Measurements from ENCODE around the gene MPHOSPH9.

MPHOSPH9 gene

GRCh38 chr12:123238961-123239360, 6.0 kb upstream of the MPHOSPH9 start:
- H3K9ac ChIP-seq (ENCODE audit: low read length): no peak overlapping the region
- peaks cover 31% of the 10 kb centered on the region for H3K36me3 ChIP-seq (ENCODE audit: control insufficient read depth, insufficient read depth, low read length)
- H3K27me3 ChIP-seq (ENCODE audit: control insufficient read depth, insufficient read depth, low read length): no peaks in the 10 kb centered on the region
- H3K4me3 ChIP-seq (ENCODE audit: low read depth, low read length): no peak overlapping the region
- no peak overlapping the region for H3K27ac ChIP-seq (ENCODE audit: low read depth, low read length)
- peaks cover 2% of the 10 kb centered on the region; the same call in 1 of the 2 replicates for H3K4me1 ChIP-seq (ENCODE audit: control insufficient read depth, insufficient read depth, low read length)
- no peaks in the 10 kb centered on the region for H3K9me3 ChIP-seq (ENCODE audit: control insufficient read depth, insufficient read depth, low read depth, low read length)

GRCh38 chr12:123238330-123238682, 5.4 kb upstream of the MPHOSPH9 start:
- no peak overlapping the region for H3K4me3 ChIP-seq (ENCODE audit: low read depth, low read length)
- no peak overlapping the region for H3K27ac ChIP-seq (ENCODE audit: low read depth, low read length)
- H3K27me3 ChIP-seq (ENCODE audit: control insufficient read depth, insufficient read depth, low read length): no peaks in the 10 kb centered on the region
- peaks cover 31% of the 10 kb centered on the region for H3K36me3 ChIP-seq (ENCODE audit: control insufficient read depth, insufficient read depth, low read length)
- no peak overlapping the region for H3K9ac ChIP-seq (ENCODE audit: low read length)
- no peaks in the 10 kb centered on the region for H3K9me3 ChIP-seq (ENCODE audit: control insufficient read depth, insufficient read depth, low read depth, low read length)
- peaks cover 2% of the 10 kb centered on the region; the same call in 1 of the 2 replicates for H3K4me1 ChIP-seq (ENCODE audit: control insufficient read depth, insufficient read depth, low read length)

- Histone ChIP-seq H3K4me3 (ENCODE audit: low read depth, low read length) (no peak overlapping the region), H3K36me3 (ENCODE audit: control insufficient read depth, insufficient read depth, low read length) (peaks cover 30% of the 10 kb centered on the region), H3K9me3 (ENCODE audit: control insufficient read depth, insufficient read depth, low read depth, low read length) (no peaks in the 10 kb centered on the region), H3K9ac (ENCODE audit: low read length) (no peak overlapping the region), H3K27me3 (ENCODE audit: control insufficient read depth, insufficient read depth, low read length) (no peaks in the 10 kb centered on the region), H3K27ac (ENCODE audit: low read depth, low read length) (no peak overlapping the region), H3K4me1 (ENCODE audit: control insufficient read depth, insufficient read depth, low read length) (peaks cover 2% of the 10 kb centered on the region; the same call in 1 of the 2 replicates)
Observed at GRCh38 chr12:123237646-123238329, 4.8 kb upstream of the MPHOSPH9 start.

GRCh38 chr12:123233505-123234308, 766 bp upstream of the MPHOSPH9 start:
- Histone ChIP-seq H3K4me1 (ENCODE audit: control insufficient read depth, insufficient read depth, low read length) (peaks cover 2% of the 10 kb centered on the region; the same call in 1 of the 2 replicates), H3K27ac (ENCODE audit: low read depth, low read length) (peak overlapping the region; percentile 59; the same call in 1 of the 2 replicates), H3K9me3 (ENCODE audit: control insufficient read depth, insufficient read depth, low read depth, low read length) (no peaks in the 10 kb centered on the region)

GRCh38 chr12:123232472-123232806, 502 bp downstream of the MPHOSPH9 start:
- H3K9ac ChIP-seq (ENCODE audit: low read length): peak overlapping the region; percentile 92
- no peaks in the 10 kb centered on the region for H3K9me3 ChIP-seq (ENCODE audit: control insufficient read depth, insufficient read depth, low read depth, low read length)
- H3K4me1 ChIP-seq (ENCODE audit: control insufficient read depth, insufficient read depth, low read length): peaks cover 2% of the 10 kb centered on the region; the same call in 1 of the 2 replicates
- H3K27ac ChIP-seq (ENCODE audit: low read depth, low read length): peak overlapping the region; percentile 21; the same call in 1 of the 2 replicates
- H3K27me3 ChIP-seq (ENCODE audit: control insufficient read depth, insufficient read depth, low read length): no peaks in the 10 kb centered on the region
- peak overlapping the region; percentile 92 for H3K4me3 ChIP-seq (ENCODE audit: low read depth, low read length)
- peaks cover 14% of the 10 kb centered on the region for H3K36me3 ChIP-seq (ENCODE audit: control insufficient read depth, insufficient read depth, low read length)

More at GRCh38 chr12:123233505-123234308, 766 bp upstream of the MPHOSPH9 start:
- peak overlapping the region; percentile 92 for H3K4me3 ChIP-seq (ENCODE audit: low read depth, low read length)
- no peaks in the 10 kb centered on the region for H3K27me3 ChIP-seq (ENCODE audit: control insufficient read depth, insufficient read depth, low read length)
- peaks cover 13% of the 10 kb centered on the region for H3K36me3 ChIP-seq (ENCODE audit: control insufficient read depth, insufficient read depth, low read length)
- peak overlapping the region; percentile 80 for H3K9ac ChIP-seq (ENCODE audit: low read length)

GRCh38 chr12:123231931-123232330, 1.0 kb downstream of the MPHOSPH9 start:
- Histone ChIP-seq H3K27ac (ENCODE audit: low read depth, low read length) (no peak overlapping the region; the same call in 1 of the 2 replicates), H3K27me3 (ENCODE audit: control insufficient read depth, insufficient read depth, low read length) (no peaks in the 10 kb centered on the region), H3K9ac (ENCODE audit: low read length) (peak overlapping the region; percentile 92), H3K4me3 (ENCODE audit: low read depth, low read length) (peak overlapping the region; percentile 92), H3K36me3 (ENCODE audit: control insufficient read depth, insufficient read depth, low read length) (peaks cover 19% of the 10 kb centered on the region), H3K4me1 (ENCODE audit: control insufficient read depth, insufficient read depth, low read length) (peaks cover 2% of the 10 kb centered on the region; the same call in 1 of the 2 replicates), H3K9me3 (ENCODE audit: control insufficient read depth, insufficient read depth, low read depth, low read length) (no peaks in the 10 kb centered on the region)

GRCh38 chr12:123229051-123229450, 3.9 kb downstream of the MPHOSPH9 start:
- no peak overlapping the region for H3K4me3 ChIP-seq (ENCODE audit: low read depth, low read length)
- H3K36me3 ChIP-seq (ENCODE audit: control insufficient read depth, insufficient read depth, low read length): peaks cover 27% of the 10 kb centered on the region
- H3K27me3 ChIP-seq (ENCODE audit: control insufficient read depth, insufficient read depth, low read length): no peaks in the 10 kb centered on the region
- H3K9me3 ChIP-seq (ENCODE audit: control insufficient read depth, insufficient read depth, low read depth, low read length): no peaks in the 10 kb centered on the region
- H3K27ac ChIP-seq (ENCODE audit: low read depth, low read length): no peak overlapping the region
- H3K4me1 ChIP-seq (ENCODE audit: control insufficient read depth, insufficient read depth, low read length): no peaks in the 10 kb centered on the region; the same call in 1 of the 2 replicates
- H3K9ac ChIP-seq (ENCODE audit: low read length): no peak overlapping the region

- H3K4me1 ChIP-seq (ENCODE audit: control insufficient read depth, insufficient read depth, low read length): no peaks in the 10 kb centered on the region
- no peak overlapping the region for H3K9ac ChIP-seq (ENCODE audit: low read length)
- no peak overlapping the region for H3K27ac ChIP-seq (ENCODE audit: low read depth, low read length)
- no peak overlapping the region for H3K4me3 ChIP-seq (ENCODE audit: low read depth, low read length)
- H3K9me3 ChIP-seq (ENCODE audit: control insufficient read depth, insufficient read depth, low read depth, low read length): no peaks in the 10 kb centered on the region
- H3K27me3 ChIP-seq (ENCODE audit: control insufficient read depth, insufficient read depth, low read length): no peaks in the 10 kb centered on the region
- H3K36me3 ChIP-seq (ENCODE audit: control insufficient read depth, insufficient read depth, low read length): peaks cover 34% of the 10 kb centered on the region
Observed at GRCh38 chr12:123227581-123228258, 5.2 kb downstream of the MPHOSPH9 start.

GRCh38 chr12:123225443-123225842, 7.5 kb downstream of the MPHOSPH9 start:
- no peak overlapping the region for H3K27ac ChIP-seq (ENCODE audit: low read depth, low read length)
- H3K9me3 ChIP-seq (ENCODE audit: control insufficient read depth, insufficient read depth, low read depth, low read length): no peaks in the 10 kb centered on the region
- no peak overlapping the region for H3K9ac ChIP-seq (ENCODE audit: low read length)
- H3K4me1 ChIP-seq (ENCODE audit: control insufficient read depth, insufficient read depth, low read length): no peaks in the 10 kb centered on the region
- no peaks in the 10 kb centered on the region for H3K27me3 ChIP-seq (ENCODE audit: control insufficient read depth, insufficient read depth, low read length)
- H3K4me3 ChIP-seq (ENCODE audit: low read depth, low read length): no peak overlapping the region
- peaks cover 54% of the 10 kb centered on the region for H3K36me3 ChIP-seq (ENCODE audit: control insufficient read depth, insufficient read depth, low read length)

GRCh38 chr12:123223241-123223668, 9.7 kb downstream of the MPHOSPH9 start:
- Histone ChIP-seq H3K4me1 (ENCODE audit: control insufficient read depth, insufficient read depth, low read length) (no peaks in the 10 kb centered on the region), H3K27me3 (ENCODE audit: control insufficient read depth, insufficient read depth, low read length) (no peaks in the 10 kb centered on the region), H3K4me3 (ENCODE audit: low read depth, low read length) (no peak overlapping the region), H3K9me3 (ENCODE audit: control insufficient read depth, insufficient read depth, low read depth, low read length) (no peaks in the 10 kb centered on the region), H3K36me3 (ENCODE audit: control insufficient read depth, insufficient read depth, low read length) (peaks cover 69% of the 10 kb centered on the region), H3K27ac (ENCODE audit: low read depth, low read length) (no peak overlapping the region), H3K9ac (ENCODE audit: low read length) (no peak overlapping the region)
